Activated CD4-positive, CD25-positive, alpha-beta regulatory T cell treated with anti-CD3 and anti-CD28 coated beads, Interleukin-2, amount 50 U/mL, for 72 hours (primary cell): ENCODE results near the gene OLA1.
A peak's percentile ranks its signal among the peaks of the same experiment; 100 is the strongest.
"Not testable (repeated sequence)": the region's sequence is repeated elsewhere in the genome, so short reads cannot be mapped to it uniquely, and the experiment has no call there.

Source experiments
- DNase-seq: peaks from one replicate; pipeline ENCODE4 v3.0.0; 2021

The OLA1 gene

GRCh38 chr2:174248187-174248997 is at the start of gene OLA1:
OLA1 (minus strand) TSS chr2:174248532; CDS start chr2:174246815, 1,717 bp downstream.
- peak; percentile 98 for DNase-seq

- no peak for DNase-seq
Observed at GRCh38 chr2:174292908-174293307, 44.6 kb upstream of the OLA1 start.

- no peak for DNase-seq
Observed at GRCh38 chr2:174286172-174286571, 37.8 kb upstream of the OLA1 start.

GRCh38 chr2:174282441-174282840 is 34.1 kb upstream of the OLA1 start:
- DNase-seq: no peak

GRCh38 chr2:174281736-174282135 is 33.4 kb upstream of the OLA1 start:
- no peak for DNase-seq

GRCh38 chr2:174280596-174280995 is 32.3 kb upstream of the OLA1 start:
- DNase-seq: no peak

- DNase-seq: not testable (repeated sequence)
Observed at GRCh38 chr2:174270263-174270662, 21.9 kb upstream of the OLA1 start.

GRCh38 chr2:174266288-174266687 is 18.0 kb upstream of the OLA1 start:
- no peak for DNase-seq

- DNase-seq: no peak
Observed at GRCh38 chr2:174263997-174264396, 15.7 kb upstream of the OLA1 start.

GRCh38 chr2:174259981-174260380 is 11.6 kb upstream of the OLA1 start:
- no peak for DNase-seq

GRCh38 chr2:174254267-174254666 is 5.9 kb upstream of the OLA1 start:
- no peak for DNase-seq

GRCh38 chr2:174248998-174249592 is 763 bp upstream of the OLA1 start:
- no peak for DNase-seq

GRCh38 chr2:174247474-174248186 is 702 bp downstream of the OLA1 start:
- no peak for DNase-seq

GRCh38 chr2:174246944-174247381 is 1.4 kb downstream of the OLA1 start:
- no peak for DNase-seq

- DNase-seq: not testable (repeated sequence)
Observed at GRCh38 chr2:174245628-174246027, 2.7 kb downstream of the OLA1 start.

- DNase-seq: no peak
Observed at GRCh38 chr2:174245065-174245464, 3.3 kb downstream of the OLA1 start.

- DNase-seq: no peak
Observed at GRCh38 chr2:174243812-174244211, 4.5 kb downstream of the OLA1 start.

GRCh38 chr2:174240097-174240496 is 8.2 kb downstream of the OLA1 start:
- no peak for DNase-seq

GRCh38 chr2:174236429-174236828 is 11.9 kb downstream of the OLA1 start:
- no peak for DNase-seq

GRCh38 chr2:174235680-174236079 is 12.7 kb downstream of the OLA1 start:
- no peak for DNase-seq

GRCh38 chr2:174233771-174234275 is 14.5 kb downstream of the OLA1 start:
- DNase-seq: no peak

- DNase-seq: no peak
Observed at GRCh38 chr2:174227748-174228147, 20.6 kb downstream of the OLA1 start.

- DNase-seq: no peak
Observed at GRCh38 chr2:174224665-174225288, 23.6 kb downstream of the OLA1 start.
